Measurements from ENCODE around the gene MYLK3.

The MYLK3 gene

GRCh38 chr16:46727184-46727583, 21.0 kb downstream of the MYLK3 start:
- DNase-seq: no peak

- no peak for DNase-seq
Measured at GRCh38 chr16:46721885-46722284, 26.3 kb downstream of the MYLK3 start.

GRCh38 chr16:46720619-46721018, 27.5 kb downstream of the MYLK3 start:
- DNase-seq: no peak

GRCh38 chr16:46719528-46719927, 28.6 kb downstream of the MYLK3 start:
- DNase-seq: no peak

GRCh38 chr16:46718214-46718613, 29.9 kb downstream of the MYLK3 start:
- no peak for DNase-seq

GRCh38 chr16:46717692-46718091, 30.5 kb downstream of the MYLK3 start:
- DNase-seq: no peak

- DNase-seq: no peak
Measured at GRCh38 chr16:46715769-46716305, 32.3 kb downstream of the MYLK3 start.

GRCh38 chr16:46714797-46715591, 33.1 kb downstream of the MYLK3 start:
- DNase-seq: no peak

GRCh38 chr16:46713634-46714033, 34.5 kb downstream of the MYLK3 start:
- no peak for DNase-seq

GRCh38 chr16:46712911-46713310, 35.2 kb downstream of the MYLK3 start:
- no peak for DNase-seq

- no peak for DNase-seq
Measured at GRCh38 chr16:46711106-46712058, 36.8 kb downstream of the MYLK3 start.

- DNase-seq: no peak
Measured at GRCh38 chr16:46709469-46710005, 38.6 kb downstream of the MYLK3 start.

- no peak for DNase-seq
Measured at GRCh38 chr16:46706642-46707041, 41.5 kb downstream of the MYLK3 start.

- no peak for DNase-seq
Measured at GRCh38 chr16:46702030-46702429, 46.1 kb downstream of the MYLK3 start.

GRCh38 chr16:46701615-46702014, 46.5 kb downstream of the MYLK3 start:
- DNase-seq: no peak

- no peak for DNase-seq
Measured at GRCh38 chr16:46700048-46700447, 48.1 kb downstream of the MYLK3 start.

GRCh38 chr16:46696957-46697356, 51.2 kb downstream of the MYLK3 start:
- no peak for DNase-seq

GRCh38 chr16:46695937-46696336, 52.2 kb downstream of the MYLK3 start:
- no peak for DNase-seq

- DNase-seq: no peak
Measured at GRCh38 chr16:46693598-46693997, 54.5 kb downstream of the MYLK3 start.

GRCh38 chr16:46691726-46692125, 56.4 kb downstream of the MYLK3 start:
- DNase-seq: no peak

- DNase-seq: no peak
Measured at GRCh38 chr16:46690281-46691178, 57.6 kb downstream of the MYLK3 start.

Measured in NCI-H2227 treated with DMSO at 0.1 percent for 48 hours (cell line).